ENCODE data around the gene CCDC50. TPM values are rescaled to one million over a fixed set of nuclear protein-coding genes. Genes with fewer than 3 reads are reported as not detected.

Gene CCDC50
- total RNA-seq, 2 experiments from 2014 or later, result 31.4 to 43.9 TPM

- no peak for TF ChIP-seq CTCF (conservative IDR thresholded peaks at IDR 0.05; ENCODE audit: low read length)
- TF ChIP-seq EZH2phosphoT487 (IDR thresholded peaks at IDR 0.05; ENCODE audit: borderline replicate concordance, low read depth, low read length), result no peak
- peaks cover 9% of the 10 kb centered on the region; the same call in 1 of the 2 replicates for H4K20me1 ChIP-seq (ENCODE audit: insufficient read depth, low read length)
- H3K79me2 ChIP-seq (ENCODE audit: insufficient read depth, low read depth, low read length), result peaks cover 98% of the 10 kb centered on the region
- no peak for DNase-seq (ENCODE audit: low spot score)
- H3K27ac ChIP-seq (ENCODE audit: low read depth, low read length, poor library complexity, severe bottlenecking), result no peak overlapping the region
- POLR2A ChIA-PET, result no interaction called here
- no peak overlapping the region for H3K4me3 ChIP-seq (ENCODE audit: low read depth, low read length, poor library complexity, severe bottlenecking)
- 0 out of 2 replicates have a peak overlapping the region, but pooled peaks have one; percentile 13 for H3K4me2 ChIP-seq (ENCODE audit: low read length)
- CTCF ChIA-PET (ENCODE audit: unreplicated experiment), result no interaction called here
- intact Hi-C loops (cut with micrococcal nuclease; ENCODE audit: unreplicated experiment), result no loop called here
- H3K4me1 ChIP-seq (ENCODE audit: insufficient read depth, low read length, poor library complexity, severe bottlenecking), result peaks cover 66% of the 10 kb centered on the region
- H3K9me2 ChIP-seq (ENCODE audit: insufficient read depth, low read length), result no peaks in the 10 kb centered on the region
- no peaks in the 10 kb centered on the region for H3K9me3 ChIP-seq (ENCODE audit: low read length)
- H3K36me3 ChIP-seq (ENCODE audit: insufficient read depth, low read length), result no peaks in the 10 kb centered on the region
- no peak overlapping the region for H2AFZ ChIP-seq (ENCODE audit: low read length)
- no TSS peak for BruUV-seq (replicated peaks)
Measured at GRCh38 chr3:191334346-191334893, 5.2 kb downstream of the CCDC50 start.

DNA sequence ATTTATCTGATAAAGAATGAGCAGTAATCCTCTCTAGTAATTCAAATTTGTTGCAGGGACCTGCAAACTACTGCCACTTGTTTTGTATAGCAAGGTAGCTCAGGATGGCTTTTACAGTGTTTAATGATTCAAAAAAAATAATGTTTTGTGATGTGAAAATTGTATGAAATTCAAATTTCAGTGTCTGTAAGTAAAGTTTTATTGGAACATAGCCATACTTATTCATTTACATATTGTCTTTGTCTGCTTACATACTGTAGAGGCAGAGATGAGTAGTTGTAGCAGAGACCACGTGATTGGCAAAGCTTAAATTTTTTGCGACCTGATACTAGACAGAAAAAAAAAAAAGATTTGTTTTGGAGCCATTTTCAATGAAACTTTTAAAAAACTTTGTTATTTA is 7.6 kb downstream of the CCDC50 start:
- BruUV-seq (replicated peaks), result no TSS peak
- Histone ChIP-seq H3K36me3 (ENCODE audit: insufficient read depth, low read length) (no peaks in the 10 kb centered on the region), H4K20me1 (ENCODE audit: insufficient read depth, low read length) (peaks cover 26% of the 10 kb centered on the region; the same call in 1 of the 2 replicates), H3K4me1 (ENCODE audit: insufficient read depth, low read length, poor library complexity, severe bottlenecking) (peaks cover 51% of the 10 kb centered on the region), H3K27ac (ENCODE audit: low read depth, low read length, poor library complexity, severe bottlenecking) (no peak overlapping the region), H3K79me2 (ENCODE audit: insufficient read depth, low read depth, low read length) (peaks cover 96% of the 10 kb centered on the region; the same call in 1 of the 2 replicates), H2AFZ (ENCODE audit: low read length) (no peak overlapping the region), H3K4me2 (ENCODE audit: low read length) (no peak overlapping the region), H3K4me3 (ENCODE audit: low read depth, low read length, poor library complexity, severe bottlenecking) (no peak overlapping the region), H3K9me2 (ENCODE audit: insufficient read depth, low read length) (no peaks in the 10 kb centered on the region), H3K9me3 (ENCODE audit: low read length) (no peaks in the 10 kb centered on the region)
- ChIA-PET CTCF (ENCODE audit: unreplicated experiment) (no interaction called here), POLR2A (interaction anchor here (0.6 to 2.1 kb wide), 11 partner anchors 8 to 1114 kb away, joined by 3 to 8 read pairs (median 4); no protein-coding TSS in a partner anchor)
- no peak for DNase-seq (ENCODE audit: low spot score)
- intact Hi-C loops (cut with micrococcal nuclease; ENCODE audit: unreplicated experiment), result no loop called here
- TF ChIP-seq CTCF (conservative IDR thresholded peaks at IDR 0.05; ENCODE audit: low read length) (no peak), EZH2phosphoT487 (IDR thresholded peaks at IDR 0.05; ENCODE audit: borderline replicate concordance, low read depth, low read length) (no peak)

- H3K9me3 ChIP-seq (ENCODE audit: low read length), result no peaks in the 10 kb centered on the region
- POLR2A ChIA-PET, result interaction anchor here (0.8 to 1.5 kb wide), 4 partner anchors 8 to 86 kb away, joined by 3 to 5 read pairs (median 4); partner anchors contain the start of gene UTS2B
- no peak overlapping the region for H3K4me2 ChIP-seq (ENCODE audit: low read length)
- no peak overlapping the region for H3K27ac ChIP-seq (ENCODE audit: low read depth, low read length, poor library complexity, severe bottlenecking)
- DNase-seq (ENCODE audit: low spot score), result no peak
- peaks cover 38% of the 10 kb centered on the region for H3K4me1 ChIP-seq (ENCODE audit: insufficient read depth, low read length, poor library complexity, severe bottlenecking)
- TF ChIP-seq CTCF (conservative IDR thresholded peaks at IDR 0.05; ENCODE audit: low read length) (no peak), EZH2phosphoT487 (IDR thresholded peaks at IDR 0.05; ENCODE audit: borderline replicate concordance, low read depth, low read length) (no peak)
- H3K4me3 ChIP-seq (ENCODE audit: low read depth, low read length, poor library complexity, severe bottlenecking), result no peak overlapping the region
- H3K36me3 ChIP-seq (ENCODE audit: insufficient read depth, low read length), result no peaks in the 10 kb centered on the region
- H3K79me2 ChIP-seq (ENCODE audit: insufficient read depth, low read depth, low read length), result peaks cover 88% of the 10 kb centered on the region; the same call in 1 of the 2 replicates
- intact Hi-C loops (cut with micrococcal nuclease; ENCODE audit: unreplicated experiment), result no loop called here
- peaks cover 26% of the 10 kb centered on the region; the same call in 1 of the 2 replicates for H4K20me1 ChIP-seq (ENCODE audit: insufficient read depth, low read length)
- no peak overlapping the region for H2AFZ ChIP-seq (ENCODE audit: low read length)
- no peaks in the 10 kb centered on the region for H3K9me2 ChIP-seq (ENCODE audit: insufficient read depth, low read length)
- CTCF ChIA-PET (ENCODE audit: unreplicated experiment), result no interaction called here
- no TSS peak for BruUV-seq (replicated peaks)
Measured at GRCh38 chr3:191338177-191338488, 8.9 kb downstream of the CCDC50 start.
